ENCODE data around the gene CFAP61.

Gene CFAP61

GRCh38 chr20:20390393-20390792, 338.1 kb downstream of the CFAP61 start:
- no CpG with 5 or more reads among the region's 9 CpGs for WGBS (ENCODE audit: insufficient coverage, insufficient read length)
- Histone ChIP-seq H3K27ac (ENCODE audit: low read length) (no peak overlapping the region), H3K27me3 (ENCODE audit: control insufficient read depth, insufficient read depth, low read length) (no peaks in the 10 kb centered on the region), H3K4me1 (ENCODE audit: control insufficient read depth, insufficient read depth, low read length) (peaks cover 4% of the 10 kb centered on the region; the same call in 1 of the 2 replicates), H3K4me3 (ENCODE audit: low read length) (no peak overlapping the region), H3K36me3 (ENCODE audit: control insufficient read depth, insufficient read depth, low read length) (no peaks in the 10 kb centered on the region; the same call in 1 of the 2 replicates), H3K9me3 (ENCODE audit: control insufficient read depth, insufficient read depth, low read length) (no peaks in the 10 kb centered on the region)
- DNase-seq (ENCODE audit: low read depth, low spot score): no peak

DNA sequence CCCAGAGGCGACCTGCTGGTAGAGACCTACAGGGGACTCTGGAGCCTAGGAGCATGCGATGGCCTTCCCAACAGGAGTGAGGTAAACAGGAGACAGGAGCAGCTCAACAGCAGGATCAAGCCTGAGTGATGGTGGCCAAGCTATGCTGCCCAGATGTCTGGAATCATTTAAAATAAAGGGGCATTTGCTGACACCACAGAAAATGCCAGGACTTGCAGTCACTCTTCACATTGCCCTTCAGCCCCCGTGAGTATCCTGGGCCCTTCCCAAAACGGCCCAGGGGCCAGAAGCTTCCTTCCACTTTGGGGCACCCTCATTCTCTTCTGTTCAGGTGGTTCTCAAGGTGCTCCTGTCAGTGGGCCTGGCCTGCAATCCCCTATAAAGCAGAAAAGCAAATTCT, 338.8 kb downstream of the CFAP61 start:
- WGBS (ENCODE audit: insufficient coverage, insufficient read length): no CpG with 5 or more reads among the region's 4 CpGs
- peaks cover 4% of the 10 kb centered on the region; the same call in 1 of the 2 replicates for H3K4me1 ChIP-seq (ENCODE audit: control insufficient read depth, insufficient read depth, low read length)

GRCh38 chr20:20391766-20392165, 339.4 kb downstream of the CFAP61 start:
- DNase-seq (ENCODE audit: low read depth, low spot score): no peak
- WGBS (ENCODE audit: insufficient coverage, insufficient read length): no CpG with 5 or more reads among the region's 13 CpGs
- H3K27me3 ChIP-seq (ENCODE audit: control insufficient read depth, insufficient read depth, low read length): no peaks in the 10 kb centered on the region
- peaks cover 4% of the 10 kb centered on the region; the same call in 1 of the 2 replicates for H3K4me1 ChIP-seq (ENCODE audit: control insufficient read depth, insufficient read depth, low read length)
- H3K9me3 ChIP-seq (ENCODE audit: control insufficient read depth, insufficient read depth, low read length): no peaks in the 10 kb centered on the region
- H3K27ac ChIP-seq (ENCODE audit: low read length): no peak overlapping the region
- H3K4me3 ChIP-seq (ENCODE audit: low read length): no peak overlapping the region
- no peaks in the 10 kb centered on the region; the same call in 1 of the 2 replicates for H3K36me3 ChIP-seq (ENCODE audit: control insufficient read depth, insufficient read depth, low read length)

More for the DNA sequence above, 338.8 kb downstream of the CFAP61 start:
- Histone ChIP-seq H3K36me3 (ENCODE audit: control insufficient read depth, insufficient read depth, low read length) (no peaks in the 10 kb centered on the region; the same call in 1 of the 2 replicates), H3K27ac (ENCODE audit: low read length) (no peak overlapping the region), H3K27me3 (ENCODE audit: control insufficient read depth, insufficient read depth, low read length) (no peaks in the 10 kb centered on the region), H3K4me3 (ENCODE audit: low read length) (no peak overlapping the region), H3K9me3 (ENCODE audit: control insufficient read depth, insufficient read depth, low read length) (no peaks in the 10 kb centered on the region)
- no peak for DNase-seq (ENCODE audit: low read depth, low spot score)

GRCh38 chr20:20393207-20394120, 341.1 kb downstream of the CFAP61 start:
- WGBS (ENCODE audit: insufficient coverage, insufficient read length): no CpG with 5 or more reads among the region's 20 CpGs
- H3K36me3 ChIP-seq (ENCODE audit: control insufficient read depth, insufficient read depth, low read length): no peaks in the 10 kb centered on the region; the same call in 1 of the 2 replicates
- H3K4me1 ChIP-seq (ENCODE audit: control insufficient read depth, insufficient read depth, low read length): peaks cover 4% of the 10 kb centered on the region; the same call in 1 of the 2 replicates
- H3K4me3 ChIP-seq (ENCODE audit: low read length): no peak overlapping the region
- no peaks in the 10 kb centered on the region for H3K27me3 ChIP-seq (ENCODE audit: control insufficient read depth, insufficient read depth, low read length)
- H3K9me3 ChIP-seq (ENCODE audit: control insufficient read depth, insufficient read depth, low read length): no peaks in the 10 kb centered on the region
- no peak overlapping the region for H3K27ac ChIP-seq (ENCODE audit: low read length)
- DNase-seq (ENCODE audit: low read depth, low spot score): no peak

DNA sequence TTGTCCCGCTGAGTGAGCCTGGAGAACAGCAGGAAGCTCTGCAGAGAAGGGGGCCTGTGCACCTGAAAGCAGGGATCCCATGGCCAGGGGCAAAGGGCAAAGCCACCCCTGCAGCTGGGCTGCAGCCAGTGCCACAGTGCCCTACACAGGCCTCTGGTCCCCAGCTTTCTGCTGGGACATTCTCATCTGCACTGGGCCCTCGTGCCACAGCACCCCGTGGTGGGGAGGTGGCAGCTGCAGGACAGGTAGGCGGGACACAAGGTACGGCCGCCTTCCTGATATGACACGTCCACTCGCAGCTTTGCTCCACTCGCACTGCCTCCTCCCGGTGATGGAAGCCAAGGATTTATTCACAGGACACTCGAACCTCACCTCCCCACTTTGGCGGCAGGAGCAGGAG, 342.8 kb downstream of the CFAP61 start:
- Histone ChIP-seq H3K27ac (ENCODE audit: low read length) (no peak overlapping the region), H3K4me1 (ENCODE audit: control insufficient read depth, insufficient read depth, low read length) (peaks cover 4% of the 10 kb centered on the region; the same call in 1 of the 2 replicates), H3K9me3 (ENCODE audit: control insufficient read depth, insufficient read depth, low read length) (no peaks in the 10 kb centered on the region), H3K36me3 (ENCODE audit: control insufficient read depth, insufficient read depth, low read length) (no peaks in the 10 kb centered on the region; the same call in 1 of the 2 replicates), H3K4me3 (ENCODE audit: low read length) (no peak overlapping the region), H3K27me3 (ENCODE audit: control insufficient read depth, insufficient read depth, low read length) (no peaks in the 10 kb centered on the region)
- no peak for DNase-seq (ENCODE audit: low read depth, low spot score)
- WGBS (ENCODE audit: insufficient coverage, insufficient read length): no CpG with 5 or more reads among the region's 12 CpGs

DNA sequence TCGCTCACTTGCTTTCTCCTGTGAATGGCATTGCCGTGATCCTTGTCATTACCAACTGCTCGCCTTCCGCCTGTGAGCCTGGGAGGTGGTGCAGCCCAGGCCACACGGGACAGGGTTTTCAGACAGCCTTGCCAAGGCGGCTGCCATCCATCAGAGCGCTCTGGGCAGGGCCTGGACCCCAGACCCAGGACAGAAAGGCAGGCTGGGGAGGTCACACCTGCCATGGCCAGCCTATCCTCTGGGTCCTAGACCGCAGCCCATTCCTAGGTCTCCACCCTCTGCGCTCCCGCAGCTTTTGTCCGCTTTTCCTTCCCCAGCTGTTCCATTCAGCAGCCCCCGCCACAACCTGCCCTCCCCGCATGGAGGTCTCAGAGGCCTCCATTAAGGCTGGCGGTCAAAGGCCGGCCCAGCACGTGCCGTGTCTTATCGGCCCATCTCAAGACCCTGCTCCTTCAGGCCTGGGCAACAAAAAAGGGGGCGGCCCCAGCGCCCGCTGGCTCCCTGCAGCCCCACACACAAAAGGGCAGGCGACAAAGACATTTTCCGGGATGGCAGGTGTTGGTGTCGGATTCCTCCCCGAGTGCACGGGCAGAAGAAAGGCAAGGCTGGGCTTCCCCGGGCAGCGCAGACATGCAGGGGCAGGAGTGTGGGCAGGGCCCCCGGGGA, 343.7 kb downstream of the CFAP61 start:
- no peak overlapping the region for H3K4me3 ChIP-seq (ENCODE audit: low read length)
- DNase-seq (ENCODE audit: low read depth, low spot score): no peak
- no peaks in the 10 kb centered on the region for H3K27me3 ChIP-seq (ENCODE audit: control insufficient read depth, insufficient read depth, low read length)
- H3K27ac ChIP-seq (ENCODE audit: low read length): no peak overlapping the region
- no peaks in the 10 kb centered on the region; the same call in 1 of the 2 replicates for H3K36me3 ChIP-seq (ENCODE audit: control insufficient read depth, insufficient read depth, low read length)
- WGBS (ENCODE audit: insufficient coverage, insufficient read length): no CpG with 5 or more reads among the region's 29 CpGs
- H3K4me1 ChIP-seq (ENCODE audit: control insufficient read depth, insufficient read depth, low read length): peaks cover 4% of the 10 kb centered on the region; the same call in 1 of the 2 replicates
- no peaks in the 10 kb centered on the region for H3K9me3 ChIP-seq (ENCODE audit: control insufficient read depth, insufficient read depth, low read length)

GRCh38 chr20:20396794-20397193, 344.5 kb downstream of the CFAP61 start:
- no peak overlapping the region for H3K27ac ChIP-seq (ENCODE audit: low read length)
- WGBS (ENCODE audit: insufficient coverage, insufficient read length): no CpG with 5 or more reads among the region's 3 CpGs
- DNase-seq (ENCODE audit: low read depth, low spot score): no peak

DNA sequence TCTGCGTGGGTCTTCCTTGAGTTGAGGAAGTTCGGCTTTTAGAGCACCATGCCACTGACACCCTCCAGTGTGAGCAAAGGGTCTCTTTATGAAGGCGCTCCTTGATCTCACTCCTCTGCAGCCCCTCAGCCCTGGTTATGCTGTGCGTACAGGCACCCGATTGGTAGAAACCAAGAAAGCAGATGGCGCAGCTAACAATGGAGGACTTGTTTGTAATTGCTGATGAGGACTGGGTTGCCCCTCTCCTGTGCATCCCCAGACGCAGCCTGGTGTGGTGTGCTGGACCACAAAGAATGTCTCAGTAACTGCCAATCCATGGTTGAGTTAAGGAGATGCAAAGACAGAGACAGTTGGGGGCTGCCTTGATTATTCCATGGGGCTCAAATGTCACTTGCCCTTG, 345.8 kb downstream of the CFAP61 start:
- H3K27me3 ChIP-seq (ENCODE audit: control insufficient read depth, insufficient read depth, low read length): no peaks in the 10 kb centered on the region
- H3K4me1 ChIP-seq (ENCODE audit: control insufficient read depth, insufficient read depth, low read length): peaks cover 4% of the 10 kb centered on the region; the same call in 1 of the 2 replicates
- no CpG with 5 or more reads among the region's 7 CpGs for WGBS (ENCODE audit: insufficient coverage, insufficient read length)
- H3K9me3 ChIP-seq (ENCODE audit: control insufficient read depth, insufficient read depth, low read length): no peaks in the 10 kb centered on the region
- no peaks in the 10 kb centered on the region; the same call in 1 of the 2 replicates for H3K36me3 ChIP-seq (ENCODE audit: control insufficient read depth, insufficient read depth, low read length)
- H3K27ac ChIP-seq (ENCODE audit: low read length): no peak overlapping the region
- no peak for DNase-seq (ENCODE audit: low read depth, low spot score)
- no peak overlapping the region for H3K4me3 ChIP-seq (ENCODE audit: low read length)

More at GRCh38 chr20:20396794-20397193, 344.5 kb downstream of the CFAP61 start:
- Histone ChIP-seq H3K9me3 (ENCODE audit: control insufficient read depth, insufficient read depth, low read length) (no peaks in the 10 kb centered on the region), H3K4me1 (ENCODE audit: control insufficient read depth, insufficient read depth, low read length) (peaks cover 4% of the 10 kb centered on the region; the same call in 1 of the 2 replicates), H3K4me3 (ENCODE audit: low read length) (no peak overlapping the region), H3K36me3 (ENCODE audit: control insufficient read depth, insufficient read depth, low read length) (no peaks in the 10 kb centered on the region; the same call in 1 of the 2 replicates), H3K27me3 (ENCODE audit: control insufficient read depth, insufficient read depth, low read length) (no peaks in the 10 kb centered on the region)

DNA sequence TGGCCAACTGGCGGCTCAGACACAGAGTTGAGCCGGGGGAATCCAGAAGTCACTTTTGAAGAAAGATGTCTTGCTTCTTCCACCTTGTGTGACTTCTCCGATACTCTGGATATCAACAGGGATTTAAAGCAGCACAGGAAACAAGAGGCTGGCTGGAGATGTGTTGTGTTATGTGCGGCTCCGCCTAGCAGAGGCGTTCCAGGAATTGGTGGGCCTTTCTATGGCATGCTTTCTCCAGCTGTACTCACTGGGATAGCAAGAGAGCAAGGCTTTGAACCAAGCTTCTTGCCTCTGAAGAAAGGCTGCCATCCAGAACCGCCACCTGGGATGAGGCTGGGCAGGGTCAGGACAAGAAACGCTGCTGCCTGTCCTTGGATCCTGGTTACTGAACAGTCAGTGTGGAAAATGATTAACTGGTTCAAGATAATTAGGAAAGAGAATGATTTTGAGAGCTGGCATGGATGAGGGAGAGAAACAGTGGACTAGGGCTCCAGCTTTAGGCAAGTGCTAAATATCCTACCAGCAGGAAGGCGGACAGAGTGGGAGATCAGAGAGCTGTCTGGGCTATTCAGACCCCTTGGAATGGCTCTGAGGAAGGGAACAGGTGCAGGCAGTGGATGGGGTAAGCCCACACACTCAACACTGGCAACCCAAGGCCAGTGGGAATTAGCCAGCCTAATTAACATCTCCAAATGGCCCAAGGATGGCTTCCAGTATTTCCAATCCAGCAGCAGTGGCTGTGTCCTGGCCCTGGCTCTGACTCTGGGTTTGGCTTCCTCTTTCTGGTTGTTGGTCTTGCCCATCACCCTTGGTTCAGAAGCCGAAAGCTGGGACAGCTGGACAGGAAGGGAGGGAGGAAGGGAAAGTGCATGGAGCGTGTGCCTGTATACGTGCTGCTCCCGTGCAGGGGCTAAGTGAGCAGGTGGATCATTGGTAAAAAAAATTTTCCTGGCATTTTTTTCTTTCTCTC, 347.5 kb downstream of the CFAP61 start:
- Histone ChIP-seq H3K9me3 (ENCODE audit: control insufficient read depth, insufficient read depth, low read length) (no peaks in the 10 kb centered on the region), H3K27ac (ENCODE audit: low read length) (no peak overlapping the region), H3K36me3 (ENCODE audit: control insufficient read depth, insufficient read depth, low read length) (no peaks in the 10 kb centered on the region), H3K27me3 (ENCODE audit: control insufficient read depth, insufficient read depth, low read length) (no peaks in the 10 kb centered on the region), H3K4me3 (ENCODE audit: low read length) (no peak overlapping the region), H3K4me1 (ENCODE audit: control insufficient read depth, insufficient read depth, low read length) (peaks cover 4% of the 10 kb centered on the region; the same call in 1 of the 2 replicates)
- no peak for DNase-seq (ENCODE audit: low read depth, low spot score)
- WGBS (ENCODE audit: insufficient coverage, insufficient read length): no CpG with 5 or more reads among the region's 13 CpGs
